IMR-90 (cell line): Measurements from ENCODE around the gene FAHD1. TPM values are rescaled to one million over a fixed set of nuclear protein-coding genes. Genes with fewer than 3 reads are reported as not detected.
"Not testable (repeated sequence)": the region's sequence is repeated elsewhere in the genome, so short reads cannot be mapped to it uniquely, and the experiment has no call there.

Source experiments
- ATAC-seq: fragments of 200-7000 bp; cut with Tn5 transposase; 2 replicates; pipeline ENCODE4 v1.9.1; 2020; ENCODE audit warnings: low read depth, mild to moderate bottlenecking, moderate library complexity
- BruUV-seq: library from RNA; stranded (reverse); fragments of 400-500 nt; replicated peaks from 2 replicates; lab custom pipeline; 2021; lab: Mats Ljungman, UMichigan
- CTCF ChIA-PET: fragments of 300-600 bp; formaldehyde crosslinking; extraction: SDS; loops from one replicate; lab custom pipeline; 2021; ENCODE audit warnings: antibody characterized with exemption; lab: Yijun Ruan, JAX
- POLR2A ChIA-PET: fragments of 300-600 bp; sonication (Branson Sonifier 250); formaldehyde crosslinking; loops from one replicate; lab custom pipeline; 2022; ENCODE audit warnings: antibody characterized with exemption; ENCODE audit not compliant: unreplicated experiment; lab: Charles Lee
- DNase-seq: peaks from one replicate; pipeline ENCODE4 v3.0.0; 2013
- H2AFZ ChIP-seq: replicated peaks from 2 replicates; pipeline ENCODE3; 2013; ENCODE audit warnings: low read length, mild to moderate bottlenecking; ENCODE audit not compliant: poor library complexity
- H2AK5ac ChIP-seq: 2 replicates; pipeline ENCODE4 v1.6.1; 2013; ENCODE audit warnings: low read depth, low read length, inconsistent platforms
- H2AK9ac ChIP-seq: replicated peaks from 2 replicates; pipeline ENCODE3; 2013; ENCODE audit warnings: mild to moderate bottlenecking, low read depth, low read length, moderate library complexity; ENCODE audit not compliant: poor library complexity
- H2BK120ac ChIP-seq: 2 replicates; pipeline ENCODE4 v1.6.1; 2013; ENCODE audit warnings: low read depth, low read length, inconsistent platforms
- H2BK15ac ChIP-seq: 3 replicates; pipeline ENCODE4 v1.6.1; 2013; ENCODE audit warnings: low read depth, low read length, inconsistent platforms
- H2BK20ac ChIP-seq: 2 replicates; pipeline ENCODE4 v1.6.1; 2013; ENCODE audit warnings: low read depth, mild to moderate bottlenecking, inconsistent platforms, low read length, moderate library complexity
- H2BK5ac ChIP-seq: 2 replicates; pipeline ENCODE4 v1.6.1; 2013; ENCODE audit warnings: mild to moderate bottlenecking, low read depth, low read length, inconsistent platforms; ENCODE audit not compliant: poor library complexity, severe bottlenecking
- H3K14ac ChIP-seq: replicated peaks from 2 replicates; pipeline ENCODE4 v1.6.1; 2013; ENCODE audit warnings: low read depth, low read length, inconsistent platforms
- H3K18ac ChIP-seq: 2 replicates; pipeline ENCODE4 v1.6.1; 2013; ENCODE audit warnings: low read depth, low read length, control low read depth
- H3K23ac ChIP-seq: 2 replicates; pipeline ENCODE4 v1.6.1; 2013; ENCODE audit warnings: low read depth, low read length, inconsistent platforms
- H3K27ac ChIP-seq: 2 replicates; pipeline ENCODE4 v1.5.1; 2013; ENCODE audit warnings: mild to moderate bottlenecking, control low read depth, low read length; ENCODE audit not compliant: insufficient read depth
- H3K27me3 ChIP-seq: 2 replicates; pipeline ENCODE4 v1.6.1; 2013; ENCODE audit warnings: low read length; ENCODE audit not compliant: control insufficient read depth, insufficient read depth
- H3K36me3 ChIP-seq: 2 replicates; pipeline ENCODE4 v1.6.1; 2013; ENCODE audit warnings: low read length, mixed read lengths; ENCODE audit not compliant: control insufficient read depth, insufficient read depth
- H3K4ac ChIP-seq: 2 replicates; pipeline ENCODE4 v1.6.1; 2013; ENCODE audit warnings: low read depth, low read length, inconsistent platforms
- H3K4me1 ChIP-seq: 2 replicates; pipeline ENCODE4 v1.6.1; 2013; ENCODE audit warnings: low read length, mixed read lengths; ENCODE audit not compliant: control insufficient read depth, insufficient read depth
- H3K4me2 ChIP-seq: 2 replicates; pipeline ENCODE4 v1.6.1; 2013; ENCODE audit warnings: low read depth, mild to moderate bottlenecking, control low read depth, low read length, moderate library complexity
- H3K4me3 ChIP-seq: 2 replicates; pipeline ENCODE4 v1.5.1; 2013; ENCODE audit warnings: low read depth, mild to moderate bottlenecking, control low read depth, low read length, moderate library complexity; ENCODE audit not compliant: insufficient read depth
- H3K56ac ChIP-seq: 2 replicates; pipeline ENCODE4 v1.6.1; 2013; ENCODE audit warnings: low read length, inconsistent platforms; ENCODE audit not compliant: insufficient read depth; ENCODE audit errors: extremely low read depth
- H3K79me1 ChIP-seq, 2 experiments: 2 replicates each; pipeline ENCODE4 v1.6.1; 2013; ENCODE audit warnings: low read length in 2 of 2, inconsistent platforms in 1 of 2, low read depth in 1 of 2
- H3K9ac ChIP-seq: 2 replicates; pipeline ENCODE4 v1.6.1; 2013; ENCODE audit warnings: low read depth, low read length, control low read depth
- H3K9me1 ChIP-seq: 2 replicates; pipeline ENCODE4 v1.6.1; 2013; ENCODE audit warnings: low read length, inconsistent platforms; ENCODE audit not compliant: insufficient read depth
- H3K9me3 ChIP-seq: 2 replicates; pipeline ENCODE4 v1.6.1; 2013; ENCODE audit warnings: low read length; ENCODE audit not compliant: control insufficient read depth, insufficient read depth
- H4K20me1 ChIP-seq: 2 replicates; pipeline ENCODE4 v1.6.1; 2013; ENCODE audit warnings: low read length, inconsistent platforms; ENCODE audit not compliant: insufficient read depth
- H4K5ac ChIP-seq: 2 replicates; pipeline ENCODE4 v1.6.1; 2013; ENCODE audit warnings: mild to moderate bottlenecking, low read depth, low read length, control low read depth
- H4K8ac ChIP-seq, 2 experiments: 2 replicates each; pipeline ENCODE4 v1.6.1; 2013; ENCODE audit warnings: low read depth in 2 of 2, low read length in 2 of 2, control low read depth in 1 of 2, inconsistent platforms in 1 of 2
- H4K91ac ChIP-seq: 2 replicates; pipeline ENCODE4 v1.6.1; 2013; ENCODE audit warnings: low read depth, low read length, inconsistent platforms; ENCODE audit not compliant: insufficient read depth
- WGBS, 2 experiments: methylation state at CpG; one replicate each; pipeline versions ENCODE4 v1.1.5 to v1.1.7; 2013; ENCODE audit warnings: missing lambda C conversion rate in 2 of 2; ENCODE audit not compliant: insufficient read length in 1 of 2; ENCODE audit errors: extremely low coverage in 2 of 2; 5-methylcytosine and 5-hydroxymethylcytosine counted together
- dilution Hi-C: fragments of 300-500 bp; cut with HindIII; formaldehyde crosslinking; loops from one replicate; pipeline ENCODE4 v1.14.3; 2018; ENCODE audit warnings: low sequenced_read_pairs; ENCODE audit not compliant: unreplicated experiment
- in situ Hi-C: fragments of 300-500 bp; cut with MboI; formaldehyde crosslinking; loops from 3 replicates; pipeline ENCODE4 v1.14.3; 2019; ENCODE audit warnings: low sequenced_read_pairs, inconsistent platforms, mixed read lengths
- intact Hi-C: fragments of 100-400 bp; cut with micrococcal nuclease; formaldehyde crosslinking; loops from 2 replicates; pipeline ENCODE4 v1.10.0; 2022
- polyA plus RNA-seq, 3 experiments: library from polyadenylated mRNA; depleted of rRNA; stranded (reverse); fragments of >200 nt; gene quantifications; 2 replicates each; pipeline ENCODE4 v1.2.3, GENCODE V29; 2012; ENCODE audit warnings: low replicate concordance in 1 of 3
- total RNA-seq: library from RNA; depleted of rRNA; stranded (reverse); fragments of >200 nt; gene quantifications from 2 replicates; pipeline ENCODE4 v1.2.3, GENCODE V29; 2012

The FAHD1 gene
- total and polyA plus RNA-seq, 2 of the 4 experiments (the other 2 are of a cell fraction), result 65.3 to 85.9 TPM

DNA sequence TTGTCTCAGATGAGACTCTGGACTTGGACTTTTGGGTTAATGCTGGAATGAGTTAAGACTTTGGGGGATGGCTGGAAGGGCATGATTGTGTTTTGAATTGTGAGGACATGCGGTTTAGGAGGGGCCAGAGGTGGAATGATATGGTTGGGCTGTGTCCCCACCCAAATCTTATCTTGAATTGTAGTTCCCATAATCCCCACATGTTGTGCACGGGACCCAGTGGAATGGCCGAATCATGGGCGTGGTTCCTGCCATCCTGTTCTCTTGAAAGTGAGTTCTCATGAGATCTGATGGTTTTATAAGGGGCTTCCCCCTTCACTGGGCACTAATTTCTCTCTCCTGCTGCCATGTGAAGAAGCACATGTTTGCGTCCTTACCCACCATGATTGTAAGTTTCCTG, 27.7 kb upstream of the FAHD1 start:
- H3K9me3 ChIP-seq, POLR2A ChIA-PET, dilution Hi-C loops, in situ Hi-C loops, H3K23ac ChIP-seq, H2BK20ac ChIP-seq, H2BK15ac ChIP-seq, ATAC-seq, H2AFZ ChIP-seq, H3K79me1 ChIP-seq, intact Hi-C loops, H2AK5ac ChIP-seq, H2AK9ac ChIP-seq, H2BK5ac ChIP-seq, H3K27me3 ChIP-seq, H4K20me1 ChIP-seq, H3K4me3 ChIP-seq, H4K91ac ChIP-seq, H3K4me1 ChIP-seq, H3K56ac ChIP-seq, BruUV-seq, H3K14ac ChIP-seq, H2BK120ac ChIP-seq, H4K8ac ChIP-seq, CTCF ChIA-PET, H4K5ac ChIP-seq, H3K18ac ChIP-seq, H3K9ac ChIP-seq, H3K4me2 ChIP-seq, H3K36me3 ChIP-seq, H3K4ac ChIP-seq, H3K27ac ChIP-seq, DNase-seq, H3K9me1 ChIP-seq: not testable (repeated sequence)
- 100% methylated on average over 1 of the region's 5 CpGs; no CpG with 5 or more reads in 1 of the 2 experiments for WGBS, 2 experiments
